H1 (cell line): ENCODE results near the gene MACROD1.

Experiments
- ASH2L ChIP-seq: fragments of 200-600, 300-600 bp; sonication (generic); IDR thresholded peaks from one replicate; pipeline ENCODE4 v1.7.1; 2017; ENCODE audit warnings: low read length
- CBX8 ChIP-seq: fragments of 300-800, 300-1000 bp; sonication (generic); IDR thresholded peaks from 2 replicates; pipeline ENCODE4 v1.7.1; 2016; ENCODE audit warnings: low read depth, low read length, borderline replicate concordance
- CEBPB ChIP-seq: IDR thresholded peaks from 2 replicates; pipeline ENCODE4 v1.6.1; 2012; ENCODE audit warnings: low read depth, low read length
- CTCF ChIP-seq, 3 experiments: IDR thresholded peaks; 1 replicate in 2 of 3; 2 replicates in 1 of 3; pipeline versions ENCODE4 v1.5.1 to v1.6.1; 2011; ENCODE audit warnings: low read length in 3 of 3, mild to moderate bottlenecking in 3 of 3, inconsistent platforms in 2 of 3, low read depth in 1 of 3, moderate library complexity in 1 of 3; ENCODE audit not compliant: insufficient read depth in 1 of 3; ENCODE audit errors: control extremely low read depth in 1 of 3
- EP300 ChIP-seq, 2 experiments: IDR thresholded peaks; 1 replicate in 1 of 2; 2 replicates in 1 of 2; pipeline ENCODE4 v1.6.1; 2011 to 2012; ENCODE audit warnings: low read depth in 2 of 2, low read length in 2 of 2, mild to moderate bottlenecking in 2 of 2, borderline replicate concordance in 1 of 2, inconsistent platforms in 1 of 2, moderate library complexity in 1 of 2
- EZH2 ChIP-seq: fragments of 200-600 bp; sonication (generic); IDR thresholded peaks from 2 replicates; pipeline ENCODE4 v1.7.1; 2012; ENCODE audit warnings: low read depth, mild to moderate bottlenecking, moderate library complexity, low read length, inconsistent platforms; ENCODE audit not compliant: severe bottlenecking
- POLR2A ChIP-seq, 2 experiments: IDR thresholded peaks; 1 replicate in 1 of 2; 2 replicates in 1 of 2; pipeline ENCODE4 v1.6.1; 2011; ENCODE audit warnings: low read depth in 2 of 2, low read length in 2 of 2, mild to moderate bottlenecking in 2 of 2; ENCODE audit errors: control extremely low read depth in 1 of 2
- POLR2AphosphoS5 ChIP-seq: IDR thresholded peaks from 2 replicates; pipeline ENCODE4 v1.6.1; 2011; ENCODE audit warnings: low read depth, low read length
- SP1 ChIP-seq: IDR thresholded peaks from 2 replicates; pipeline ENCODE4 v1.6.1; 2011; ENCODE audit warnings: low read depth, low read length
- SP2 ChIP-seq: IDR thresholded peaks from 2 replicates; pipeline ENCODE4 v1.6.1; 2012; ENCODE audit warnings: mild to moderate bottlenecking, low read length, inconsistent platforms
- TCF12 ChIP-seq: IDR thresholded peaks from 2 replicates; pipeline ENCODE4 v1.6.1; 2011; ENCODE audit warnings: low read depth, mild to moderate bottlenecking, low read length
- YY1 ChIP-seq: IDR thresholded peaks from 2 replicates; pipeline ENCODE4 v1.6.1; 2011; ENCODE audit warnings: low read depth, mild to moderate bottlenecking, low read length
- TF ChIP-seq, protein P1 (sequence below): IDR thresholded peaks from 2 replicates; pipeline ENCODE4 v1.6.1; 2012; ENCODE audit warnings: inconsistent platforms

- TF ChIP-seq SP2 (no peak), EP300 (IDR thresholded peaks at IDR 0.05; ENCODE audit: borderline replicate concordance in 1 of 2, low read depth in 2 of 2, low read length in 2 of 2) (no peak), YY1 (no peak), POLR2A (IDR thresholded peaks at IDR 0.05; ENCODE audit: control extremely low read depth in 1 of 2, low read depth in 2 of 2, low read length in 2 of 2) (no peak), EZH2 (no peak), CBX8 (no peak), POLR2AphosphoS5 (no peak), CEBPB (no peak), SP1 (no peak), ASH2L (no peak), CTCF (IDR thresholded peaks at IDR 0.05; ENCODE audit: control extremely low read depth in 1 of 3, insufficient read depth in 1 of 3, low read depth in 1 of 3, low read length in 3 of 3) (no peak), TCF12 (no peak)
- TF ChIP-seq, protein P1, sequence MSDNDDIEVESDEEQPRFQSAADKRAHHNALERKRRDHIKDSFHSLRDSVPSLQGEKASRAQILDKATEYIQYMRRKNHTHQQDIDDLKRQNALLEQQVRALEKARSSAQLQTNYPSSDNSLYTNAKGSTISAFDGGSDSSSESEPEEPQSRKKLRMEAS, result no peak
Observed at GRCh38 chr11:64144587-64145472, 21.1 kb downstream of the MACROD1 start.
